Hematopoietic multipotent progenitor cell treated with erythropoietin and hydrocortisone succinate and interleukin-3 and kit ligand, for 8 days (in vitro differentiated cells): ENCODE data around the gene EIF3CL.
"Not testable (repeated sequence)": the region's sequence is repeated elsewhere in the genome, so short reads cannot be mapped to it uniquely, and the experiment has no call there.

Experiments
- DNase-seq: peaks from one replicate; pipeline ENCODE4 v3.0.0-alpha.2; 2015

Gene EIF3CL

GRCh38 chr16:28338230-28338629 is 65.4 kb downstream of the EIF3CL start:
- DNase-seq = not testable (repeated sequence)

DNA sequence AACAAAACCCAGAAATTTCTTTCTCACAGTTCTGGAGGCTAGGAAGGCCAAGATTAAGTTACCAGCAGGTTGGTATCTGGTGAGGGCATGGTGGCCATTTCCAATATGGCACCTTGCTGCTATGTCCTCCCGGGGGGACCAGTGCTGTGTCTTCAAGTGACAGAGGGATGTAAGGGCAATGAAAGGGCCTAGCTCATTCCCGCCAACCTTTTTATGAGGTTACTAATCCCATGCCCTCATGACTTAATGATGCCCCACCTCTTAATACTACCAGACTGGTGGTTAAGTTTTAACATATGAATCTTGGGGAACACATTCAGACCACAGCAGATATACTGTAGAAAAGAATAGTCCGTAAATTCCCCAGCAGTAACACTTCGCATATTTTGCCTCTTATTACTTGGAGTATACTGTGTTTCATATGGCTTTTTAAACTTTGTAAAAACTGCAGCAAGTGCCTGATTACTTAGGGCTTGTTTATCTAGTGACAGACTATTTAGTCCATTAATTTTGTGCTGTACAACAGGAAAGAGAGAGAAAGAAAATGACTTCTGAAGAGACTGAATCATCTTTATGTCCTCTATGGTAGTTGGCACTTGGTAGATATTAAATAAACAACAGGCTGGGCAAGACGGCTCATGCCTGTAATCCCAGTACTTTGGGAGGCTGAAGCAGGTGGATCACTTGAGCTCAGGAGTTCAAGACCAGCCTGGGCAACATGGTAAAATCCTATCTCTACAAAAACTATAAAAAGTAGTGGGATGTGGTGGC is 66.5 kb downstream of the EIF3CL start:
- DNase-seq = not testable (repeated sequence)

GRCh38 chr16:28335678-28336077 is 68.0 kb downstream of the EIF3CL start:
- DNase-seq = not testable (repeated sequence)

DNA sequence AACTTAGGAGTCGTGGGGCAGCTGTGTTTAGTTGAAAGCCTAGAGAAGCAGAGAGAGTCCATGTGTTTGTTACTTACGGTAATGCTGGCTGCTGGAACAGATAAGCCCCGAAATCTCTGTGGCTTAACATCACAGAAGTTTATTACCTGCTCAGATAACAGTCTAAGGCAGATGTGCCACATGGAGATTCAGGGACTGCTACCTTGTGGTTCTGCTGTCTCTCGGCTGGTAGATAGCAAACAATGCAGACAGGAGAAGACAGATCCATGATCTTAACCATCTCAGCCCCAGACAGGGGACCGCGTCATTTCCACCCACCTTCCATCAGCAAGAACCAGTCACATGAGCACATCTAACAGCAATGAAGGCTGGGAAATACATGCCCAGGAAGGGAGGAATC is 71.0 kb downstream of the EIF3CL start:
- DNase-seq = not testable (repeated sequence)

GRCh38 chr16:28330981-28331380 is 72.7 kb downstream of the EIF3CL start:
- not testable (repeated sequence) for DNase-seq

- not testable (repeated sequence) for DNase-seq
Observed at GRCh38 chr16:28330232-28330631, 73.4 kb downstream of the EIF3CL start.
